Astrocyte (in vitro differentiated cells and primary cell): ENCODE measurements around the gene DLL3. TPM values are rescaled to one million over a fixed set of nuclear protein-coding genes. Genes with fewer than 3 reads are reported as not detected.

Source experiments
- DNase-seq: peaks from one replicate; pipeline ENCODE4 v3.0.0-alpha.2; 2010; ENCODE audit warnings: low read depth
- FAIRE-seq: peaks from 2 replicates; lab custom pipeline; 2011; peaks lifted over from hg19 to GRCh38; lab: Jason Lieb, UNC
- H2AFZ ChIP-seq: 2 replicates; pipeline ENCODE4 v1.6.0; 2012; ENCODE audit warnings: low read depth, low read length, inconsistent platforms
- H3K27ac ChIP-seq: 2 replicates; pipeline ENCODE4 v1.5.1; 2011; ENCODE audit warnings: low read depth, low read length, inconsistent platforms
- H3K27me3 ChIP-seq: 2 replicates; pipeline ENCODE4 v1.6.0; 2011; ENCODE audit warnings: low read length, inconsistent platforms; ENCODE audit not compliant: insufficient read depth
- H3K36me3 ChIP-seq: 2 replicates; pipeline ENCODE4 v1.5.1; 2011; ENCODE audit warnings: low read length, inconsistent platforms; ENCODE audit not compliant: insufficient read depth
- H3K4me1 ChIP-seq: 2 replicates; pipeline ENCODE4 v1.5.1; 2011; ENCODE audit warnings: low read length, inconsistent platforms; ENCODE audit not compliant: insufficient read depth
- H3K4me2 ChIP-seq: 2 replicates; pipeline ENCODE4 v1.6.0; 2012; ENCODE audit warnings: low read length, inconsistent platforms
- H3K4me3 ChIP-seq: 2 replicates; pipeline ENCODE4 v1.5.1; 2011; ENCODE audit warnings: low read depth, mild to moderate bottlenecking, low read length, inconsistent platforms; ENCODE audit not compliant: insufficient read depth
- H3K79me2 ChIP-seq: 2 replicates; pipeline ENCODE4 v1.6.0; 2012; ENCODE audit warnings: mild to moderate bottlenecking, low read length, inconsistent platforms; ENCODE audit not compliant: insufficient read depth
- H3K9ac ChIP-seq: 2 replicates; pipeline ENCODE4 v1.6.0; 2012; ENCODE audit warnings: mild to moderate bottlenecking, low read length, inconsistent platforms
- H3K9me3 ChIP-seq: 2 replicates; pipeline ENCODE4 v1.5.1; 2012; ENCODE audit warnings: low read depth, mild to moderate bottlenecking, low read length, inconsistent platforms; ENCODE audit not compliant: insufficient read depth
- H4K20me1 ChIP-seq: 2 replicates; pipeline ENCODE4 v1.6.0; 2012; ENCODE audit warnings: low read length, inconsistent platforms; ENCODE audit not compliant: insufficient read depth
- H3K27ac Mint-ChIP-seq: one replicate; pipeline ENCODE4 v1.8.0; 2021; ENCODE audit warnings: mild to moderate bottlenecking, mixed read lengths; ENCODE audit not compliant: unreplicated experiment
- H3K27me3 Mint-ChIP-seq: one replicate; pipeline ENCODE4 v1.8.0; 2021; ENCODE audit warnings: low read depth, mixed read lengths; ENCODE audit not compliant: unreplicated experiment
- H3K36me3 Mint-ChIP-seq: one replicate; pipeline ENCODE4 v1.8.0; 2021; ENCODE audit warnings: low read depth, mixed read lengths; ENCODE audit not compliant: unreplicated experiment
- H3K4me1 Mint-ChIP-seq: one replicate; pipeline ENCODE4 v1.8.0; 2021; ENCODE audit warnings: low read depth, mixed read lengths; ENCODE audit not compliant: unreplicated experiment
- H3K4me3 Mint-ChIP-seq: one replicate; pipeline ENCODE4 v1.8.0; 2021; ENCODE audit warnings: mild to moderate bottlenecking, moderate library complexity, mixed read lengths; ENCODE audit not compliant: unreplicated experiment
- H3K9me3 Mint-ChIP-seq: one replicate; pipeline ENCODE4 v1.8.0; 2021; ENCODE audit warnings: mild to moderate bottlenecking, mixed read lengths; ENCODE audit not compliant: unreplicated experiment
- CTCF ChIP-seq: IDR thresholded peaks from 2 replicates; pipeline ENCODE4 v1.5.1; 2011; ENCODE audit warnings: low read depth, mild to moderate bottlenecking, inconsistent platforms, low read length, moderate library complexity; ENCODE audit not compliant: insufficient read depth
- EZH2 ChIP-seq: IDR thresholded peaks from 2 replicates; pipeline ENCODE4 v1.6.1; 2012; ENCODE audit warnings: mild to moderate bottlenecking, low read length, inconsistent platforms; ENCODE audit not compliant: insufficient read depth
- total RNA-seq: library from RNA; stranded (reverse); gene quantifications from 2 replicates; pipeline ENCODE4 v1.2.1, GENCODE V29; 2021

Gene DLL3
- total RNA-seq, 1 donor from 2014 or later, result 0.84 TPM

GRCh38 chr19:39499932-39500331, 1.2 kb downstream of the DLL3 start:
- Histone ChIP-seq H3K36me3 (no peaks in the 10 kb centered on the region), H3K27me3 (peaks cover 31% of the 10 kb centered on the region), H3K4me2 (no peak overlapping the region), H2AFZ (no peak overlapping the region), H3K4me1 (peaks cover 11% of the 10 kb centered on the region), H3K9me3 (no peaks in the 10 kb centered on the region), H4K20me1 (no peaks in the 10 kb centered on the region), H3K79me2 (no peaks in the 10 kb centered on the region), H3K9ac (no peak overlapping the region), H3K27ac (no peak overlapping the region), H3K4me3 (no peak overlapping the region)
- Mint-ChIP-seq H3K36me3 (peaks cover 2% of the 10 kb centered on the region), H3K27ac (no peak overlapping the region), H3K9me3 (peaks cover 4% of the 10 kb centered on the region), H3K4me3 (no peak overlapping the region), H3K4me1 (peaks cover 5% of the 10 kb centered on the region), H3K27me3 (peaks cover 63% of the 10 kb centered on the region)
- no peak for DNase-seq
- TF ChIP-seq CTCF, result no peak
- FAIRE-seq, result no peak

- H3K4me1 Mint-ChIP-seq, result peaks cover 5% of the 10 kb centered on the region
- H3K9me3 Mint-ChIP-seq, result peaks cover 4% of the 10 kb centered on the region
- TF ChIP-seq EZH2, result no peak
- TF ChIP-seq CTCF, result no peak
- Histone ChIP-seq H3K79me2 (no peaks in the 10 kb centered on the region), H3K9ac (no peak overlapping the region), H3K4me1 (peaks cover 11% of the 10 kb centered on the region), H3K36me3 (no peaks in the 10 kb centered on the region), H3K27me3 (peaks cover 31% of the 10 kb centered on the region), H4K20me1 (no peaks in the 10 kb centered on the region), H2AFZ (no peak overlapping the region), H3K9me3 (no peaks in the 10 kb centered on the region), H3K4me2 (no peak overlapping the region), H3K4me3 (no peak overlapping the region), H3K27ac (no peak overlapping the region)
- H3K4me3 Mint-ChIP-seq, result no peak overlapping the region
- peaks cover 2% of the 10 kb centered on the region for H3K36me3 Mint-ChIP-seq
- no peak overlapping the region for H3K27ac Mint-ChIP-seq
- FAIRE-seq (no peak), DNase-seq (no peak)
- peaks cover 67% of the 10 kb centered on the region for H3K27me3 Mint-ChIP-seq
These were observed 1.8 kb downstream of the DLL3 start for GRCh38 chr19:39500543-39500942.

- H3K9me3 Mint-ChIP-seq, result peaks cover 4% of the 10 kb centered on the region
- no peak overlapping the region for H2AFZ ChIP-seq
- H3K27me3 ChIP-seq, result peaks cover 32% of the 10 kb centered on the region
- TF ChIP-seq CTCF (no peak), EZH2 (no peak)
- no peak overlapping the region for H3K4me3 Mint-ChIP-seq
- no peak overlapping the region for H3K27ac ChIP-seq
- no peak overlapping the region for H3K4me2 ChIP-seq
- no peak overlapping the region for H3K9ac ChIP-seq
- peaks cover 71% of the 10 kb centered on the region for H3K27me3 Mint-ChIP-seq
- H3K27ac Mint-ChIP-seq, result no peak overlapping the region
- DNase-seq, result no peak
- H3K4me3 ChIP-seq, result no peak overlapping the region
- peaks cover 11% of the 10 kb centered on the region for H3K4me1 ChIP-seq
- H4K20me1 ChIP-seq, result no peaks in the 10 kb centered on the region
- H3K79me2 ChIP-seq, result no peaks in the 10 kb centered on the region
- no peaks in the 10 kb centered on the region for H3K36me3 ChIP-seq
- no peaks in the 10 kb centered on the region for H3K9me3 ChIP-seq
- H3K36me3 Mint-ChIP-seq, result peaks cover 2% of the 10 kb centered on the region
- no peak for FAIRE-seq
- peaks cover 5% of the 10 kb centered on the region for H3K4me1 Mint-ChIP-seq
These were observed 2.6 kb downstream of the DLL3 start for GRCh38 chr19:39501340-39501739.
